GM12878 (cell line): ENCODE data around the gene TSFM. TPM values are rescaled to one million over a fixed set of nuclear protein-coding genes. Genes with fewer than 3 reads are reported as not detected.

ENCODE experiments used
- ATAC-seq: fragments of 200-7000 bp; cut with Tn5 transposase; 3 replicates; pipeline ENCODE4 v1.9.1; 2020; ENCODE audit warnings: mild to moderate bottlenecking, moderate library complexity
- BruUV-seq: library from RNA; stranded (reverse); fragments of 400-500 nt; replicated peaks from 2 replicates; lab custom pipeline; 2021; lab: Mats Ljungman, UMichigan
- CTCF ChIA-PET: fragments of 300-600 bp; sonication (Branson Sonifier 250); formaldehyde crosslinking; extraction: SDS; loops from one replicate; lab custom pipeline; 2021; ENCODE audit warnings: inconsistent platforms; lab: Yijun Ruan, JAX
- POLR2A ChIA-PET: fragments of 350-600 bp; formaldehyde crosslinking; extraction: SDS; loops from one replicate; lab custom pipeline; 2021; ENCODE audit warnings: inconsistent platforms; lab: Charles Lee
- RAD21 ChIA-PET: fragments of 300-600 bp; sonication (Branson Sonifier 250); formaldehyde crosslinking; loops from one replicate; lab custom pipeline; 2023; ENCODE audit warnings: antibody characterized with exemption; ENCODE audit not compliant: unreplicated experiment; lab: Charles Lee
- SMC1A ChIA-PET: fragments of 300-600 bp; sonication (Branson Sonifier 250); formaldehyde crosslinking; loops from one replicate; lab custom pipeline; 2023; ENCODE audit not compliant: unreplicated experiment, uncharacterized antibody; lab: Charles Lee
- DNase-seq: peaks from one replicate; pipeline ENCODE4 v3.0.0-alpha.2; 2011; ENCODE audit warnings: low read depth, low spot score
- FAIRE-seq: peaks from 3 replicates; lab custom pipeline; 2011; peaks lifted over from hg19 to GRCh38; lab: Jason Lieb, UNC
- H2AFZ ChIP-seq: 2 replicates; pipeline ENCODE4 v1.6.0; 2011; ENCODE audit warnings: low read depth, low read length, control low read depth; ENCODE audit not compliant: control insufficient read depth
- H3K27ac ChIP-seq: 2 replicates; pipeline ENCODE4 v1.5.1; 2011; ENCODE audit warnings: control low read depth; ENCODE audit not compliant: control insufficient read depth, insufficient read depth
- H3K27me3 ChIP-seq, 2 experiments: replicated peaks in 1 of 2; 2 replicates each; pipeline versions ENCODE4 v1.6.0 to v1.6.1; 2011; ENCODE audit warnings: low read length in 1 of 2; ENCODE audit not compliant: control insufficient read depth in 2 of 2, insufficient read depth in 2 of 2
- H3K36me3 ChIP-seq, 2 experiments: 2 replicates each; pipeline ENCODE4 v1.5.1; 2011; ENCODE audit warnings: low read length in 1 of 2; ENCODE audit not compliant: control insufficient read depth in 2 of 2, insufficient read depth in 2 of 2
- H3K4me1 ChIP-seq: 2 replicates; pipeline ENCODE4 v1.6.1; 2011; ENCODE audit warnings: mild to moderate bottlenecking, low read length, moderate library complexity, mixed read lengths; ENCODE audit not compliant: control insufficient read depth, insufficient read depth
- H3K4me2 ChIP-seq: 2 replicates; pipeline ENCODE4 v1.6.0; 2011; ENCODE audit warnings: control low read depth; ENCODE audit not compliant: control insufficient read depth, insufficient read depth
- H3K4me3 ChIP-seq: fragments of 200-600 bp; sonication (generic); 2 replicates; pipeline ENCODE4 v1.5.1; 2016
- H3K79me2 ChIP-seq: 2 replicates; pipeline ENCODE4 v1.6.0; 2011; ENCODE audit warnings: low read length; ENCODE audit not compliant: control insufficient read depth, insufficient read depth
- H3K9ac ChIP-seq: 2 replicates; pipeline ENCODE4 v1.8.0; 2011; ENCODE audit warnings: low read length, control low read depth, mixed read lengths; ENCODE audit not compliant: control insufficient read depth, insufficient read depth
- H3K9me3 ChIP-seq: replicated peaks from 3 replicates; pipeline ENCODE4 v1.5.1; 2011; ENCODE audit warnings: mild to moderate bottlenecking, low read length; ENCODE audit not compliant: control insufficient read depth, insufficient read depth
- H4K20me1 ChIP-seq: 2 replicates; pipeline ENCODE4 v1.6.0; 2011; ENCODE audit not compliant: control insufficient read depth, insufficient read depth
- BACH1 ChIP-seq: fragments of 450-650 bp; IDR thresholded peaks from 2 replicates; pipeline ENCODE4 v1.6.1; 2017; ENCODE audit warnings: mild to moderate bottlenecking, borderline replicate concordance
- E2F8 ChIP-seq: fragments of 450-650 bp; IDR thresholded peaks from 2 replicates; pipeline ENCODE4 v1.6.1; 2018; ENCODE audit warnings: mild to moderate bottlenecking, low read depth, moderate library complexity; ENCODE audit not compliant: partially characterized antibody
- EED ChIP-seq: sonication (generic); IDR thresholded peaks from 2 replicates; pipeline ENCODE4 v1.6.1; 2016; ENCODE audit warnings: antibody characterized with exemption, low read depth
- HSF1 ChIP-seq: fragments of 150-350 bp; IDR thresholded peaks from 2 replicates; pipeline ENCODE4 v1.6.1; 2014; ENCODE audit warnings: mild to moderate bottlenecking, low read depth, low read length
- RB1 ChIP-seq: fragments of 450-650 bp; formaldehyde crosslinking; IDR thresholded peaks from 2 replicates; pipeline ENCODE4 v1.6.1; 2017; ENCODE audit warnings: mild to moderate bottlenecking, borderline replicate concordance
- TCF12 ChIP-seq: IDR thresholded peaks from 2 replicates; pipeline ENCODE4 v1.6.1; 2011; ENCODE audit warnings: low read depth, mild to moderate bottlenecking, low read length
- TCF7 ChIP-seq: IDR thresholded peaks from 2 replicates; pipeline ENCODE4 v1.6.1; 2014; ENCODE audit warnings: antibody characterized with exemption, borderline replicate concordance
- ZBTB33 ChIP-seq: fragments of 450-650 bp; IDR thresholded peaks from 2 replicates; pipeline ENCODE4 v1.6.1; 2017; ENCODE audit warnings: mild to moderate bottlenecking
- ZNF217 ChIP-seq: fragments of 450-650 bp; IDR thresholded peaks from 2 replicates; pipeline ENCODE4 v1.6.1; 2017; ENCODE audit warnings: antibody characterized with exemption, mild to moderate bottlenecking
- WGBS: methylation state at CpG from one replicate; pipeline ENCODE4 v1.1.6; 2016; ENCODE audit warnings: low lambda C conversion rate; ENCODE audit not compliant: insufficient replicate concordance, insufficient coverage; ENCODE audit errors: missing lambda C conversion rate; 5-methylcytosine and 5-hydroxymethylcytosine counted together
- in situ Hi-C: fragments of 300-500 bp; cut with MboI; formaldehyde crosslinking; loops from 9 replicates; pipeline ENCODE4 v1.14.3; 2018; ENCODE audit warnings: mixed read lengths
- intact Hi-C: fragments of 100-400 bp; cut with micrococcal nuclease; formaldehyde crosslinking; loops from one replicate; pipeline ENCODE4 v1.14.2; 2022; ENCODE audit not compliant: unreplicated experiment
- polyA plus RNA-seq, 11 experiments: library from polyadenylated mRNA; depleted of rRNA in 4 of 11; unstranded in 6 of 11; stranded (reverse) in 5 of 11; fragments of >200 nt; fragmentation: Nextera tagmentation in 4 of 11; fragmentation: Illumina TruSeq in 1 of 11; extraction: Ambion mirVana in 4 of 11; extraction: Trizol in 1 of 11; gene quantifications; 1 replicate in 1 of 11; 2 replicates in 10 of 11; pipeline versions ENCODE4 v1.2.1 to v1.2.3, GENCODE V29; 2011 to 2016; ENCODE audit warnings: inconsistent platforms in 2 of 11, missing spikeins in 2 of 11, low read depth in 1 of 11
- total RNA-seq, 4 experiments: library from RNA; depleted of rRNA in 3 of 4; stranded (reverse); fragments of >200 nt in 3 of 4; fragmentation: Illumina TruSeq in 1 of 4; extraction: Trizol in 1 of 4; gene quantifications; 2 replicates each; pipeline versions ENCODE4 v1.2.1 to v1.2.3, GENCODE V29; 2013 to 2021

TSFM gene
- total and polyA plus RNA-seq, 10 of the 15 experiments (the other 5 are each of a cell fraction or from before 2014, with no cell fraction given): 36.7 to 132 (median 45.6) TPM

GRCh38 chr12:57771873-57772428 is 10.6 kb upstream of the TSFM start, which contains the start of gene METTL1 (continued):
- TF ChIP-seq TCF7 (no peak), E2F8 (peak; percentile 72), BACH1 (peak; percentile 4; the same call in 1 of the 2 replicates)
- TF ChIP-seq, all 136 proteins: peak for 57

GRCh38 chr12:57772429-57773322 is 9.9 kb upstream of the TSFM start, which contains the start of gene EEF1AKMT3:
TSS of gene EEF1AKMT3 (plus strand) at chr12:57772614. CDS start at chr12:57772725, 111 bp downstream.
- ATAC-seq: peak; percentile 48
- H3K27me3 ChIP-seq: no peaks in the 10 kb centered on the region
- peak within 1 kb of the TSS; percentile 83 for H3K9ac ChIP-seq
- peaks cover 3% of the 10 kb centered on the region for H3K4me1 ChIP-seq
- H3K9me3 ChIP-seq: no peaks in the 10 kb centered on the region
- 10% methylated on average over 66 of the region's 67 CpGs for WGBS
- no peak for DNase-seq
- peak within 1 kb of the TSS; percentile 99 for H3K4me2 ChIP-seq
- H3K4me3 ChIP-seq: peak within 1 kb of the TSS; percentile 90
- H2AFZ ChIP-seq: peak within 1 kb of the TSS; percentile 90
- FAIRE-seq: no peak
- ChIA-PET RAD21 (interaction anchor here (0.6 to 1.2 kb wide), 3 partner anchors 9 to 189 kb away, joined by 3 to 6 read pairs (median 4); no protein-coding TSS in a partner anchor), SMC1A (interaction anchor here (0.7 to 0.8 kb wide), 3 partner anchors 13 to 28 kb away, joined by 4 to 5 read pairs (median 4); partner anchors contain the start of gene TSPAN31), CTCF (interaction anchor here (0.6 to 1.8 kb wide), 7 partner anchors 9 to 226 kb away, joined by 3 to 19 read pairs (median 6); partner anchors contain the start of genes CDK4 and TSFM), POLR2A (interaction anchor here (0.9 to 1.9 kb wide), 6 partner anchors 10 to 158 kb away, joined by 3 to 11 read pairs (median 4); partner anchors contain the start of gene TSFM)
- intact Hi-C loops: loop anchor here (1.0 kb wide), 1 partner anchor 16 kb away; no protein-coding TSS in a partner anchor
- H4K20me1 ChIP-seq: no peaks in the 10 kb centered on the region
- TF ChIP-seq TCF12 (0 out of 2 replicates have a peak, but pooled peaks have one; percentile 20), RB1 (no peak), HSF1 (no peak), EED (0 out of 2 replicates have a peak, but pooled peaks have one; percentile 35), ZBTB33 (no peak), ZNF217 (0 out of 2 replicates have a peak, but pooled peaks have one; percentile 21)
- H3K27ac ChIP-seq: peak within 1 kb of the TSS; percentile 82
- H3K79me2 ChIP-seq: no peaks in the 10 kb centered on the region
- in situ Hi-C loops: no loop called here
- TSS peak; percentile 63 for BruUV-seq
- peaks cover 0 to 4% of the 10 kb centered on the region in 2 experiments; a peak in 2 of 4 replicates for H3K36me3 ChIP-seq
